Heart left ventricle (tissue), 13 donors: ENCODE results near the gene PARP1.

Experiments
- POLR2A ChIP-seq, 2 donors: fragments of 450-650 bp; IDR thresholded peaks; one replicate each; pipeline ENCODE4 v1.6.1; 2017; ENCODE audit warnings: antibody characterized with exemption in 2 of 2, mild to moderate bottlenecking in 2 of 2, moderate library complexity in 2 of 2
- TF ChIP-seq, protein P1 (sequence below), 12 donors: fragments of 200-600 bp; sonication (generic) in 4 of 12; IDR thresholded peaks; one replicate each; pipeline versions ENCODE4 v1.5.0 to v1.8.0; 2018 to 2022; ENCODE audit warnings: antibody characterized with exemption in 12 of 12, mild to moderate bottlenecking in 5 of 12
- donor health status: ischemic (EF 13 %, LVEDD 7.1; RV severe dilation, severe dysfunction).
- donor health status: DM: no; HTN: yes; CAD: no.
- donor health status: DM: no; HTN: no; CAD: no.
- donor health status: ischemic (EF 25% LVEDD 6.9; RV normal size, moderate dysfunction).
- donor health status: ischemic (EF 25% LVEDD 5.7; RV mildly dilated, moderate dysfunction).
- donor health status: ischemic (EF 35%, LVEDD 5.7; RV mildly dilated, moderate dysfunction).
- donor health status: nonischemic (EF 11% LVEDD 7.7; RV severe dilation, severe dysfunction).
- donor health status: DM: yes; HTN: yes; CAD: no.
- donor health status: PGD.
- donor health status: ischemic (EF 29% LVEDD 5.4; RV normal size, mild dysfunction).
- donor health status: nonischemic (EF 23%, LVEDD 6.1; RV moderate dilation, normal function).

DNA sequence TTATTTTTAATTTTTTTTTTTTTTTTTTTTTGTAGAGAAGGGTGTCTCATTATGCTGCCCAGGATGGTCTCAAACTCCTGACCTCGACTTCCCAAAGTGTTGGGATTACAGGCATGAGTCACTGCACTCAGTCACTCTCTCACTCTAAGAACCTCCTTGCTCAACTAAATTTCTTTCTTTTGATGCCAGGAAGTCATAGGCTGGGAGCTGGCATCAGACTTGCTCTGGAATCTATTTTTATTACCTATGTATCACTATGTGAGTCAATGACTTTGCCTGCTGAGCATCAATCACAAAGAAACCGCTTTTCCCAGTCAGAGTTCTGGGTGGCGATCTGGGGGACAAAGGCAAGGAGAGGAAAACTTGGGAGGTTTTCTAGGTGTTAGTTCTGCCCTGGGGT lies 35.5 kb upstream of the PARP1 start:
- TF ChIP-seq, protein P1, sequence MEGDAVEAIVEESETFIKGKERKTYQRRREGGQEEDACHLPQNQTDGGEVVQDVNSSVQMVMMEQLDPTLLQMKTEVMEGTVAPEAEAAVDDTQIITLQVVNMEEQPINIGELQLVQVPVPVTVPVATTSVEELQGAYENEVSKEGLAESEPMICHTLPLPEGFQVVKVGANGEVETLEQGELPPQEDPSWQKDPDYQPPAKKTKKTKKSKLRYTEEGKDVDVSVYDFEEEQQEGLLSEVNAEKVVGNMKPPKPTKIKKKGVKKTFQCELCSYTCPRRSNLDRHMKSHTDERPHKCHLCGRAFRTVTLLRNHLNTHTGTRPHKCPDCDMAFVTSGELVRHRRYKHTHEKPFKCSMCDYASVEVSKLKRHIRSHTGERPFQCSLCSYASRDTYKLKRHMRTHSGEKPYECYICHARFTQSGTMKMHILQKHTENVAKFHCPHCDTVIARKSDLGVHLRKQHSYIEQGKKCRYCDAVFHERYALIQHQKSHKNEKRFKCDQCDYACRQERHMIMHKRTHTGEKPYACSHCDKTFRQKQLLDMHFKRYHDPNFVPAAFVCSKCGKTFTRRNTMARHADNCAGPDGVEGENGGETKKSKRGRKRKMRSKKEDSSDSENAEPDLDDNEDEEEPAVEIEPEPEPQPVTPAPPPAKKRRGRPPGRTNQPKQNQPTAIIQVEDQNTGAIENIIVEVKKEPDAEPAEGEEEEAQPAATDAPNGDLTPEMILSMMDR (IDR thresholded peaks at IDR 0.05): no peak
- TF ChIP-seq POLR2A (IDR thresholded peaks at IDR 0.05): no peak
